Measurements from ENCODE around the gene IPPK.

Gene IPPK

DNA sequence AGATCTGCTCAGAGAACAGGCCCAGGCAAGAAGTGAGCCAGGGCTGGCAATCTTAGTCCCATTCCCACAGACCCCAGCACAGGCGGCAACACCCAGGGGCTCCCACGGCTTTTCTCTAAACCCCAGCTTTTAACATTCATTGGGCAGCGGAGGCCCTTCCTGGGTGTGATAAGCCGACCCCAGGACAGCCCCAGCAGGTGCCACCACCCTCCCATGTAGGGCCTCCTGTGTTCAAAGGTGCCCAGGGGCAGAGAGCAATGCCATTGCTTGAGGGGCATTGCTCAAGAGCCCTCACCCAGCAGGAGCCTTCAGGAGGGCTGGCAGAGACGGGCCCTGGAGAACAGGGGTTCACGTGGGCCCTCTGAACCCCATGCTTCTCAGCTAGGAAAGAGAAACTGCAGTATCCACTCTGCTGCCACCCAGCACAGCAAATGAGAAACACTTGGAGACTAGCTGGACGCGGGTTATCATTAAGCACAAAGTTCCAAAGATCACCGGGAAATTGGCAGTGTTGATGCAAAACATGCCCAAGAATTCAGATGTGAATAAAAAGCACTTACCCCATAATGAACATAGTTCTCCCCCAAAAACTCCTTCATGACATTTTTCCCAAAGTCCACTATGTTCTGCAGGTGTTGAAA lies 13.9 kb downstream of the IPPK start:
- no peak for DNase-seq (ENCODE audit: low spot score)

- DNase-seq (ENCODE audit: low spot score): no peak
These were observed 14.6 kb downstream of the IPPK start for GRCh38 chr9:92655366-92655765.

DNA sequence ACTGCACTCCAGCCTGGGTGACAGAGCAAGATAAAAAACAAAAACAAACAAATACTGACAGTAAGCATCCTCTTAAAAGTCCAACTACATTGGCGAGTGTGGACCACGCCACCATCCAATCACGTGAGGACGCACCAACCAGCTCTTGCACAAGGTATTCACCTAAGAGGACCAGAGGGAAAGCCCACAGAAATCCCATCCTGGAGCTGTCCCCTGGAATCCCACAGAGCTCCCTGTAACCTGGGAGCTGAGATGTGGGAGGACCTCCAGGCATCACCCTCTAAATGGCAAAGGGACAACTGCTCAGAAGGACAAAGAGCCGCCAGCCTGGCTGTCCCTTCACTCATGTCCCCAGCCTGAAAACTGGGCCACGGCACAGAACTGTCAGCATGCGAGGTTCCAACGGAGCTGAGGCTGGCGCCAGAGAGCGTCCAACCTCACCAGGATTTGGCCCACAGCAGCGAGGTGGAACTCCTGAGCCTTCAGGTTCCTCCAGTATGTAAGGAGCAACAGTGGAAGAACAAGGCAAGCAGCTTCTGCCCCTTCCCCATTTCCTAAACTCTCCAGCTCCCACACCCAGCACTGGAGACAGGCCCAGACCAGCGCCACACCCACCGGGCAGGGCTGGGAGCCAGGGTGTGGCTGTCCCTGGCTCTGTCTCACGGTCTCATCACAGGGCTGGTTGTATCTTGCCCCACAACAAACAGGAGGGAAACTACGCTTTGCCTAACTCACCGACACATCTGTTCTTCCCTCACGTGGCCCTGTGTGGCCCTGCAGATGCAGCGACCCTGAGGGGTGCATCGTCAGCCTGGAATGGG lies 15.2 kb downstream of the IPPK start:
- no peak for DNase-seq (ENCODE audit: low spot score)

DNA sequence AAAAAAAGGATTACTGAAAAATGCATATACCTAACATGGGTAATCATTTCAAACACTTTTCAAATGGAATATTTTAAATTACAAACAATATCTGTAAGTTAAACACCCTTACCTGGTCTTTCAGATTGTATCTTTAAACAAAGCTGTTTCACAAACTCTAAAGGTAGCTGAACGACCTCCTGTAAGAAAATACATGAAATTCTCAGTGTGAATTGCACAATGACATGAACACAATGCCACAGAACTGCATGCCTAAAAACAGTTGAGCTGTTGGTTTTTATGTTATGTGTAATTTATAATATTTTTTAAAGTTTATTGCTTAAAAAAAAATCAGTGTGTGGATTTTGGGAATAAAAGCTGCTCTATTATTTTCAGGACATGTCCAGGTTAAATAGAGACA lies 17.5 kb downstream of the IPPK start:
- DNase-seq (ENCODE audit: low spot score): no peak

GRCh38 chr9:92650839-92651621 lies 18.9 kb downstream of the IPPK start:
- DNase-seq (ENCODE audit: low spot score): no peak

GRCh38 chr9:92650296-92650695 lies 19.6 kb downstream of the IPPK start:
- no peak for DNase-seq (ENCODE audit: low spot score)

DNA sequence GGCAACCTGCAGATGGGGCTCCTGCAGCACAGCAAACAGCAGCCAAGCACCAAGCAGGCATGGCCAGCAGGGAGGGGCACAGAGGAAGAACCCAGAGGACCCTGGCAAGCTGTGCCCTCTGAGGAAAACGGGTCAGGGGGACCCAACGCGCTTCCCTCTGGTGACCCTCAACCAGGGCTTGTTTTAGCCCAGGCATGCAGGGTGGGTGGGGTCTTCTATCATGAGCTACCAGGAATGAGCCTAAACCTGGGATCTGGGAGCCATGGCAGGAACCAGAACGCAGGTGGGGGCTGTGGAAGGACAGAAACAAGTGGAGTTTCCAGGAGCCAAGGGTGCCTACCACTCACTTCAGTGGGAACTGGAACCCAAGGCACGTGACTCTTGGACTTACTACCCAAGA lies 20.9 kb downstream of the IPPK start:
- DNase-seq (ENCODE audit: low spot score): no peak

DNA sequence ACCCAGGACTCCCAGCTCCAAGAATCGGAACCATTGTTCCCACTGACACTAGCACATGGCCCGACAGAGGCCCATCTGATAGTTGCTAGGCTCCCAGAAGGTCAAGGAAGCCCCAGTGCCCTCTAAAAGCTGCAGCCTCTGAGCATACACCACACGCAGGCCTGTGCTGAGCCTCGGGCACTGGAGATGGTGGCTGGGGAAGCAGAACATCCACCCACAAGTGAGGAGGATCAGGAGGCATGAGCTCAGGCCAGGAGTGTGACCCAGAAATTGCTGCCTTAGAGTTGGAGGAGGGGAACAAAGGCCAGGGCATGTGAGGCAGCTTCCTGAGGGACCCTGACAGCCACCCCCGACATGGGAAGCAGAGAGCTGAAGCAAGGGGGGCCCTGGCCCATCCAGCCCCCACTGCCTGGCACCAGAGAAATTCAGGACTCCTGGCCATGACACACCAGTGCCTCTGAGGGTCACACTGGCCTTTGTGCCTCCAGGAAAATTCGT lies 21.4 kb downstream of the IPPK start:
- no peak for DNase-seq (ENCODE audit: low spot score)

DNA sequence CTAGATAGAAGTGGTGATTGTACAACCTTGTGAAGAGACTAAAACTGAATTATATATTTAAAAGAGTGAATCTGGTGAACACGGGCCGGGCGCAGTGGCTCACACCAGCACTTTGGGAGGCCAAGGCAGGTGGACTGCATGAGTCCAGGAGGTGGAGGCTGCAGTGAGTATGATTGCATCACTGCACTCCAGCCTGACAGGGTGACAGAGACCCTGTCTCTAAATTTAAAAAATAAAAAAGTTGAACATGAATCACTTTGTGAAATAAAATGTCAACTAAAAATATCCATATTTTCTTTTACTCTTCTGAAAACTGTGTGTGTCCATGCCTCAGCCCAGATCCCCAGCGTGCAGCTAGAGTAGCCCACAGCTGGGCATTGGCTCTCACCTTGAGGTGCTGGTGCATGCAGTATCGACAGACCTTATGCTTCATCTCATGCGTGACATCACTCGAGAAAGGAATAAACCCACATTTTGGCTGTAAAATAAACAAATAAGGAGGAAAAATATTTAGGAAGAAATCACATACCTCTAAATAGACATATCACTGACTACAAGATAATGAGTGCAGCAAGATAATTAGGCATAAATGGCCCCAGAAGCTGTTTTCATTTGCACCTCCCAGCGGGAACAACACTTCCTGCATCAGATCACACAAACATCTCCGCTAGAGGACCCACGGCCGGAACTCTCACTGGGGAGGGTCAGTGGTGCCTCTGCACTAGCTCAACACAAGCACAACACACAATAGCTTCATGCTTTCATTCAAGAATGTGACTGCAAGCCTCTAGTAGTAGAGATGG lies 22.1 kb downstream of the IPPK start:
- no peak for DNase-seq (ENCODE audit: low spot score)

DNA sequence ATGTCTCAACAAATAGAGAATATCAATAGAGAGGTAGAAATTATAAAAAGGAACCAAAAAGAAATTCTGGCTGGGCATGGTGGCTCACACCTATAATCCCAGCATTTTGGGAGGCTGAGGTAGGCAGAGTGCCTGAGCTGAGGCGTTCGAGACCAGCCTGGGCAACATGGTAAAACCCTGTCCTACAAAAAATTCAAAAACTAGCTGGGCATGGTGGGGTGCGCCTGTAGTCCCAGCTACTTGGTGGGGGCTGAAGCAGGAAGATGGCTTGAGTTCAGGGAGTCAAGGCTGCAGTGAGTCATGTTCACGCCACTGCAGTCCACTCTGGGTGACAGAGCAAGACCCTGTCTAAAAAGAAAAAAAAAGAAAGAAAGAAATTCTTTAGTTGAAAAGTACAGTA lies 24.9 kb downstream of the IPPK start:
- DNase-seq (ENCODE audit: low spot score): no peak

DNA sequence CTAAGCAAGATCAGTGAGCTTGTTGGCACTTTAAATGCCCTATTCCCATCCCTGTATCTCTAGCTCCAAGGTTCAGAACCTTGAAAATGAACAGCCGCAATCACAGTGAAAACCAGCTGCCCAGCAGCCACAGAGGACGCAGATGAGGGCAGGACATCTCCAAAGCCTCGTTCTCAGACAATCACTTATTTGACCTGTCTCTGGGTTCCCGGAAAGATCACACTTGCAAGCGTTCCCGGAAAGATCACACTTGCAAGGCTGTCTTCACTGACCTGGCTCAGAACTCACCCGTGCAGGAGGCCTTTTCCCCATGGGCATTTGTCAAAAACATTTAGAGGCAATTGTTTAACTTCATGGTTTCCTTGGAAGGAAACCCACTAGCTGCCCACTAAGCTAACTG lies 25.7 kb downstream of the IPPK start:
- no peak for DNase-seq (ENCODE audit: low spot score)

DNA sequence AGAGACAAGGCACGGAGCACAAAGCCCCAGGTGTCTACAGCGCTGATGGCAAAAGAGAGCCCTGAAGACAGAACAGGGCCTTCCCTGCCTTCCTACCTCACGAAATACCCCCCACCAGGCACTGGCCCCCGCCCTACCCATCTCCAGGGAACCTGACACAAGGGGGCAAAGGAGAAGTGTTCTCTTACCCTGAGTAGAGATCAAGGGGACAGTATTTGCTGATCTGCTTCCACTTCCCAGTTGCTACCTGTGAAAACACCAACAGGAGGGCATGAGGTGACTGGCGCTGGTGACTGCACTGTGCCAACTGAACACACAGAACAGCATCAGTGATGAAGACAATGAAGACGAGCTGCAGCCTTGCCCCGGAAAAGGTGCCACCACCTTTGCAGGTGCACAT lies 27.4 kb downstream of the IPPK start:
- DNase-seq (ENCODE audit: low spot score): no peak

- no peak for DNase-seq (ENCODE audit: low spot score)
These were observed 27.9 kb downstream of the IPPK start for GRCh38 chr9:92642041-92642451.

DNA sequence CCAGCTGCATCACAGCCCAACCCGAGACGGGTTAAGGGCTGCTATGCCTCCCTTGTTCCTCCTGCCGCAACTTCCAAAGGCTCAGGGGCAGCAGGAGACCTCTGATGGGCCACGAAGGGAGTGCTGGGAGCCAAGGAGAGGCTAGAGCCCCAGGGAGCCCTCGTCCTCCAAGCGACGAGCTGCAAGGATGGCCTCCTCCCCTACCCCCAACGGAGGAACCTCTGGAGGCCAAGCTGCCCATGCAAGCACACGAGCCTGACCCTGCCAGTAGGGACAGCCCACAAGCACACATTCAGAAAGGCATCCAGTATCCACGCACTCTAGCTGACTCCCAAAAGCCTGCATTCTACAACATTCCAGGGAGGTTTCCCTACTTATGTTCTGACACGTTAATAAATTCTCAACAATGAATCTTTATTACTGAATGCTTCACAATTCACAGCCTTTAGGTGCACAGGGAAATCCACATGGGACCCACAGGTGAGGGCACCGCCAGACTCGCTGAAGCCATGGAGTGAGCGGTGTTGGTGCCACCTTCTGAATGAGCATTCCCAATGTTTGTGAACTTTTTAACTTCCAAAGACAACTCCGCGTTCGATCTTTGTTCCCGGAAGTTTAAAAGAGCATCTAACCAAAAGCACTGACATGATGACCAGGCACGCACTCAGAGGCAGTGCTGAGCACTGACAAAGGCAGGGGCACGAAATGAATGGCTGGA lies 28.7 kb downstream of the IPPK start:
- no peak for DNase-seq (ENCODE audit: low spot score)

DNA sequence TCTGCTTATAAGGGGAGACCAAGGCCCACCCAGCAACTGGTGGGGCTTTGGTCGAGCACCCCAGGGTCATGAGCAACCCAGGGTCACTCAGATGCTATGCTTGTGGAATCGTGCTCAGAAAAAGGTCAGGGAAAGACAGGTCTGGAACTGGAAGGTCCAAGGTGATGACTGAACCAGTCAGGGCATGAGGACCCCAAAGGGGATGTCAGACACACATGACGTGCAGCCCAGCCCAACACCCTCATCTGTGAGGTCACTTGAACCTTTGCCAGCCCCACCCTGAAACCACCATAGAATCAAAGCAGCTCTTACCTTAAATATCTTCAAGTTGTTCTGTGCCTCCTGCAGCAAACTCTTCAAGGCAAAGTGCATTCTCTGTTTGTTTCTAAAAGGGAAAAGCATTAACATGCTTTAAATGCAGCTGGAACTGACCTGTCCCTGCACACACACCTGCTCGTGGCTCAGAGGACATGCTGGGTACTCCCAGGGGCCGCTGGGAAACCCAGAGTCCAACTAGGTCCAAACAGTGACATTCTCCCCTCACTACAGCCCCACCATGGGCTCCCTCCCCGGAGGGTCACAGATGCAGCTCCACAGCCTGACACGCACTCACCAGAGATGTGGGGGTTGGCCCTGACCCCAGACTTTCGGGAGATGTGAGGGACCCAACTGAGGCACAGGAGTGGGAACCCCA lies 29.4 kb downstream of the IPPK start:
- DNase-seq (ENCODE audit: low spot score): no peak

GRCh38 chr9:92639791-92640271 lies 30.1 kb downstream of the IPPK start:
- DNase-seq (ENCODE audit: low spot score): no peak

GRCh38 chr9:92639124-92639523 lies 30.8 kb downstream of the IPPK start:
- no peak for DNase-seq (ENCODE audit: low spot score)

DNA sequence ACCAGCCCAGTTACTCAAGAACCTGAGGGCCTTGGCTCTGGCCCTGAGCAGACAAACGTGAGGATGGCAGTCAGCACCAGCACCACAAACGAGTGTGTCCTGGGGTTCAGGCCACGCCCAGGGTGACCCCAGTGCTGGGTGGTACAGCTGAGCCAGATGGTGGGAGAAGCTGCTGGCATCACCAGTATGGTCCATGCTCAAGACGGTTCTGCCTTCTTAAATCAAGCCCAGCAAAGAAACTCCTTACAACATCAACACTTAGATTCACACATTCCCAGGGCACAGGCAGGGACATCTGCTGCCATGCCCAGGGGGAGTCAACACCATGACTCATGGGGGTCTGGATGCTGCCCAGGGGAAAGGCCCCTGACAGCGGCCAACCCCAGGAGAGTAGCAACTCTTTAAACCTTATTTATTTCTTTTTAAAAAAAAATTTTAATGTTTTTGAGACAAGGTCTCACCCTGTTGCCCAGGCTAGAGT lies 31.3 kb downstream of the IPPK start:
- DNase-seq (ENCODE audit: low spot score): no peak

GRCh38 chr9:92637886-92638620 lies 31.9 kb downstream of the IPPK start:
- no peak for DNase-seq (ENCODE audit: low spot score)

DNA sequence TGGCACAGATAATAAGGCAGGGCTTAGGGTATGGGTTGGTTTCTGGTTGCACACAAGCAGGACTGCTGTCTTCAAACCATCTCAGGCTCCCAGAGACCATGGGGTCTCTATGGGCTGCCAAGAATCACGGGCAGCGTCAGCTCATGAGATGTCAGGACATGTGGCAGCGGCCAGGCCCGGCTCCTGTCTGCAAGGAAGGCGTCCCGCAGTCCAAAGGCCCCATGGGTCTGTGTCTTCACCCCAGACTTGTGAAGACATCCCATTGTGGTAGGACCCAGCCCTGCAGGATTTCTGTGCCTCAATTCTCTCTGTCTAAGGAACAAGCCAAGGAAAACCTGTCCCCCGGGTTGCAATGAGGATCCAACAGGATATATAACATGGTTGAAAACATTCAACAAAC lies 32.6 kb downstream of the IPPK start:
- DNase-seq (ENCODE audit: low spot score): no peak

All from kidney tubule cell (primary cell).